ENCODE results near the gene PNMA6F.

GRCh38 chrX:153318811-153319210 lies 2.8 kb downstream of the PNMA6F start:
- TF ChIP-seq CTCF (IDR thresholded peaks at IDR 0.05) (no peak), POLR2A (IDR thresholded peaks at IDR 0.05) (no peak), EP300 (IDR thresholded peaks at IDR 0.05) (no peak), POLR2AphosphoS5 (IDR thresholded peaks at IDR 0.05) (no peak)

Data from suprapubic skin (tissue), 4 donors.